IMR-90 (cell line): ENCODE data around the gene LIMCH1. TPM values are rescaled to one million over a fixed set of nuclear protein-coding genes. Genes with fewer than 3 reads are reported as not detected.

Source experiments
- ATAC-seq: fragments of 200-7000 bp; cut with Tn5 transposase; 2 replicates; pipeline ENCODE4 v1.9.1; 2020; ENCODE audit warnings: low read depth, mild to moderate bottlenecking, moderate library complexity
- BruUV-seq: library from RNA; stranded (reverse); fragments of 400-500 nt; replicated peaks from 2 replicates; lab custom pipeline; 2021; lab: Mats Ljungman, UMichigan
- CTCF ChIA-PET: fragments of 300-600 bp; formaldehyde crosslinking; extraction: SDS; loops from one replicate; lab custom pipeline; 2021; ENCODE audit warnings: antibody characterized with exemption; lab: Yijun Ruan, JAX
- POLR2A ChIA-PET: fragments of 300-600 bp; sonication (Branson Sonifier 250); formaldehyde crosslinking; loops from one replicate; lab custom pipeline; 2022; ENCODE audit warnings: antibody characterized with exemption; ENCODE audit not compliant: unreplicated experiment; lab: Charles Lee
- DNase-seq: peaks from one replicate; pipeline ENCODE4 v3.0.0; 2013
- H2AFZ ChIP-seq: replicated peaks from 2 replicates; pipeline ENCODE3; 2013; ENCODE audit warnings: low read length, mild to moderate bottlenecking; ENCODE audit not compliant: poor library complexity
- H2AK5ac ChIP-seq: 2 replicates; pipeline ENCODE4 v1.6.1; 2013; ENCODE audit warnings: low read depth, low read length, inconsistent platforms
- H2AK9ac ChIP-seq: replicated peaks from 2 replicates; pipeline ENCODE3; 2013; ENCODE audit warnings: mild to moderate bottlenecking, low read depth, low read length, moderate library complexity; ENCODE audit not compliant: poor library complexity
- H2BK120ac ChIP-seq: 2 replicates; pipeline ENCODE4 v1.6.1; 2013; ENCODE audit warnings: low read depth, low read length, inconsistent platforms
- H2BK15ac ChIP-seq: 3 replicates; pipeline ENCODE4 v1.6.1; 2013; ENCODE audit warnings: low read depth, low read length, inconsistent platforms
- H2BK20ac ChIP-seq: 2 replicates; pipeline ENCODE4 v1.6.1; 2013; ENCODE audit warnings: low read depth, mild to moderate bottlenecking, inconsistent platforms, low read length, moderate library complexity
- H2BK5ac ChIP-seq: 2 replicates; pipeline ENCODE4 v1.6.1; 2013; ENCODE audit warnings: mild to moderate bottlenecking, low read depth, low read length, inconsistent platforms; ENCODE audit not compliant: poor library complexity, severe bottlenecking
- H3K14ac ChIP-seq: replicated peaks from 2 replicates; pipeline ENCODE4 v1.6.1; 2013; ENCODE audit warnings: low read depth, low read length, inconsistent platforms
- H3K18ac ChIP-seq: 2 replicates; pipeline ENCODE4 v1.6.1; 2013; ENCODE audit warnings: low read depth, low read length, control low read depth
- H3K23ac ChIP-seq: 2 replicates; pipeline ENCODE4 v1.6.1; 2013; ENCODE audit warnings: low read depth, low read length, inconsistent platforms
- H3K27ac ChIP-seq: 2 replicates; pipeline ENCODE4 v1.5.1; 2013; ENCODE audit warnings: mild to moderate bottlenecking, control low read depth, low read length; ENCODE audit not compliant: insufficient read depth
- H3K27me3 ChIP-seq: 2 replicates; pipeline ENCODE4 v1.6.1; 2013; ENCODE audit warnings: low read length; ENCODE audit not compliant: control insufficient read depth, insufficient read depth
- H3K36me3 ChIP-seq: 2 replicates; pipeline ENCODE4 v1.6.1; 2013; ENCODE audit warnings: low read length, mixed read lengths; ENCODE audit not compliant: control insufficient read depth, insufficient read depth
- H3K4ac ChIP-seq: 2 replicates; pipeline ENCODE4 v1.6.1; 2013; ENCODE audit warnings: low read depth, low read length, inconsistent platforms
- H3K4me1 ChIP-seq: 2 replicates; pipeline ENCODE4 v1.6.1; 2013; ENCODE audit warnings: low read length, mixed read lengths; ENCODE audit not compliant: control insufficient read depth, insufficient read depth
- H3K4me2 ChIP-seq: 2 replicates; pipeline ENCODE4 v1.6.1; 2013; ENCODE audit warnings: low read depth, mild to moderate bottlenecking, control low read depth, low read length, moderate library complexity
- H3K4me3 ChIP-seq: 2 replicates; pipeline ENCODE4 v1.5.1; 2013; ENCODE audit warnings: low read depth, mild to moderate bottlenecking, control low read depth, low read length, moderate library complexity; ENCODE audit not compliant: insufficient read depth
- H3K56ac ChIP-seq: 2 replicates; pipeline ENCODE4 v1.6.1; 2013; ENCODE audit warnings: low read length, inconsistent platforms; ENCODE audit not compliant: insufficient read depth; ENCODE audit errors: extremely low read depth
- H3K79me1 ChIP-seq, 2 experiments: 2 replicates each; pipeline ENCODE4 v1.6.1; 2013; ENCODE audit warnings: low read length in 2 of 2, inconsistent platforms in 1 of 2, low read depth in 1 of 2
- H3K9ac ChIP-seq: 2 replicates; pipeline ENCODE4 v1.6.1; 2013; ENCODE audit warnings: low read depth, low read length, control low read depth
- H3K9me1 ChIP-seq: 2 replicates; pipeline ENCODE4 v1.6.1; 2013; ENCODE audit warnings: low read length, inconsistent platforms; ENCODE audit not compliant: insufficient read depth
- H3K9me3 ChIP-seq: 2 replicates; pipeline ENCODE4 v1.6.1; 2013; ENCODE audit warnings: low read length; ENCODE audit not compliant: control insufficient read depth, insufficient read depth
- H4K20me1 ChIP-seq: 2 replicates; pipeline ENCODE4 v1.6.1; 2013; ENCODE audit warnings: low read length, inconsistent platforms; ENCODE audit not compliant: insufficient read depth
- H4K5ac ChIP-seq: 2 replicates; pipeline ENCODE4 v1.6.1; 2013; ENCODE audit warnings: mild to moderate bottlenecking, low read depth, low read length, control low read depth
- H4K8ac ChIP-seq, 2 experiments: 2 replicates each; pipeline ENCODE4 v1.6.1; 2013; ENCODE audit warnings: low read depth in 2 of 2, low read length in 2 of 2, control low read depth in 1 of 2, inconsistent platforms in 1 of 2
- H4K91ac ChIP-seq: 2 replicates; pipeline ENCODE4 v1.6.1; 2013; ENCODE audit warnings: low read depth, low read length, inconsistent platforms; ENCODE audit not compliant: insufficient read depth
- BHLHE40 ChIP-seq: fragments of 150-350 bp; IDR thresholded peaks from 2 replicates; pipeline ENCODE4 v1.6.1; 2016; ENCODE audit warnings: mild to moderate bottlenecking, low read depth, low read length
- CEBPB ChIP-seq: IDR thresholded peaks from 2 replicates; pipeline ENCODE4 v1.6.1; 2012; ENCODE audit warnings: low read depth, low read length, improper control_type of control experiment
- CHD1 ChIP-seq: IDR thresholded peaks from 2 replicates; pipeline ENCODE4 v1.6.1; 2012; ENCODE audit warnings: low read depth, low read length, improper control_type of control experiment
- CTCF ChIP-seq: conservative IDR thresholded peaks from 2 replicates; pipeline ENCODE4 v1.5.1; 2012; ENCODE audit warnings: mild to moderate bottlenecking, low read depth, low read length, improper control_type of control experiment
- ELK1 ChIP-seq: fragments of 150-350 bp; IDR thresholded peaks from 2 replicates; pipeline ENCODE4 v1.6.1; 2016; ENCODE audit warnings: low read depth, mild to moderate bottlenecking, low read length, moderate library complexity, borderline replicate concordance
- FOS ChIP-seq: fragments of 150-350 bp; IDR thresholded peaks from 2 replicates; pipeline ENCODE4 v1.6.1; 2016; ENCODE audit warnings: low read depth, low read length
- MAFK ChIP-seq: IDR thresholded peaks from 2 replicates; pipeline ENCODE4 v1.6.1; 2012; ENCODE audit warnings: low read depth, low read length, improper control_type of control experiment
- MAZ ChIP-seq: IDR thresholded peaks from 2 replicates; pipeline ENCODE4 v1.6.1; 2012; ENCODE audit warnings: low read depth, mild to moderate bottlenecking, low read length, improper control_type of control experiment, moderate library complexity, borderline replicate concordance
- NFE2L2 ChIP-seq: fragments of 150-350 bp; IDR thresholded peaks from 2 replicates; pipeline ENCODE4 v1.6.1; 2016; ENCODE audit warnings: low read depth, mild to moderate bottlenecking, low read length
- POLR2A ChIP-seq: IDR thresholded peaks from 2 replicates; pipeline ENCODE4 v1.6.1; 2012; ENCODE audit warnings: mild to moderate bottlenecking, low read depth, low read length
- RAD21 ChIP-seq: IDR thresholded peaks from 2 replicates; pipeline ENCODE4 v1.6.1; 2012; ENCODE audit warnings: low read length, improper control_type of control experiment
- RCOR1 ChIP-seq: IDR thresholded peaks from 2 replicates; pipeline ENCODE4 v1.6.1; 2012; ENCODE audit warnings: mild to moderate bottlenecking, low read length, improper control_type of control experiment; ENCODE audit not compliant: insufficient replicate concordance
- RFX5 ChIP-seq: IDR thresholded peaks from 2 replicates; pipeline ENCODE4 v1.8.0; 2012; ENCODE audit warnings: low read depth, mild to moderate bottlenecking, low read length, moderate library complexity
- SMC3 ChIP-seq: fragments of 150-350 bp; IDR thresholded peaks from 2 replicates; pipeline ENCODE4 v1.6.1; 2016; ENCODE audit warnings: low read depth, mild to moderate bottlenecking, antibody characterized with exemption, low read length, moderate library complexity
- USF2 ChIP-seq: fragments of 150-350 bp; IDR thresholded peaks from 2 replicates; pipeline ENCODE4 v1.6.1; 2017; ENCODE audit warnings: mild to moderate bottlenecking, antibody characterized with exemption, low read length, low read depth
- WGBS, 2 experiments: methylation state at CpG; one replicate each; pipeline versions ENCODE4 v1.1.5 to v1.1.7; 2013; ENCODE audit warnings: missing lambda C conversion rate in 2 of 2; ENCODE audit not compliant: insufficient read length in 1 of 2; ENCODE audit errors: extremely low coverage in 2 of 2; 5-methylcytosine and 5-hydroxymethylcytosine counted together
- dilution Hi-C: fragments of 300-500 bp; cut with HindIII; formaldehyde crosslinking; loops from one replicate; pipeline ENCODE4 v1.14.3; 2018; ENCODE audit warnings: low sequenced_read_pairs; ENCODE audit not compliant: unreplicated experiment
- in situ Hi-C: fragments of 300-500 bp; cut with MboI; formaldehyde crosslinking; loops from 3 replicates; pipeline ENCODE4 v1.14.3; 2019; ENCODE audit warnings: low sequenced_read_pairs, inconsistent platforms, mixed read lengths
- intact Hi-C: fragments of 100-400 bp; cut with micrococcal nuclease; formaldehyde crosslinking; loops from 2 replicates; pipeline ENCODE4 v1.10.0; 2022
- polyA plus RNA-seq, 3 experiments: library from polyadenylated mRNA; depleted of rRNA; stranded (reverse); fragments of >200 nt; gene quantifications; 2 replicates each; pipeline ENCODE4 v1.2.3, GENCODE V29; 2012; ENCODE audit warnings: low replicate concordance in 1 of 3
- total RNA-seq: library from RNA; depleted of rRNA; stranded (reverse); fragments of >200 nt; gene quantifications from 2 replicates; pipeline ENCODE4 v1.2.3, GENCODE V29; 2012

The LIMCH1 gene
- total and polyA plus RNA-seq, 2 of the 4 experiments (the other 2 are of a cell fraction) = 0.89 to 2.9 TPM

GRCh38 chr4:41579526-41579925 lies 41.6 kb downstream of the LIMCH1 start:
- POLR2A ChIA-PET = no interaction called here
- H2BK20ac ChIP-seq = no peak overlapping the region
- TF ChIP-seq RFX5 = no peak
- TF ChIP-seq RCOR1 = no peak
- no peak for TF ChIP-seq MAFK
- no peak for TF ChIP-seq CTCF
- TF ChIP-seq USF2 = no peak
- no peak for TF ChIP-seq POLR2A
- no peak for TF ChIP-seq CHD1
- no peak for TF ChIP-seq NFE2L2
- TF ChIP-seq SMC3 = no peak
- TF ChIP-seq RAD21 = no peak
- no peak for TF ChIP-seq CEBPB
- TF ChIP-seq BHLHE40 = no peak
- no peak for TF ChIP-seq FOS
- no peak for TF ChIP-seq ELK1
- no peak for TF ChIP-seq MAZ
- no peaks in the 10 kb centered on the region for H4K20me1 ChIP-seq
- H2AK5ac ChIP-seq = no peak overlapping the region
- H2BK5ac ChIP-seq = no peak overlapping the region
- no peak overlapping the region for H4K5ac ChIP-seq
- H4K91ac ChIP-seq = no peak overlapping the region
- no peak for DNase-seq
- no peaks in the 10 kb centered on the region for H3K36me3 ChIP-seq
- no peaks in the 10 kb centered on the region for H3K9me3 ChIP-seq
- no peak overlapping the region for H3K4me2 ChIP-seq
- no peaks in the 10 kb centered on the region for H3K4me1 ChIP-seq
- no peak overlapping the region for H3K18ac ChIP-seq
- H3K4me3 ChIP-seq = no peak overlapping the region
- no peak overlapping the region for H2AK9ac ChIP-seq
- no peak overlapping the region for H2BK15ac ChIP-seq
- no peak overlapping the region for H3K14ac ChIP-seq
- no peak overlapping the region for H3K56ac ChIP-seq
- 80% methylated on average over 1 of the region's 5 CpGs; no CpG with 5 or more reads in 1 of the 2 experiments for WGBS, 2 experiments
- no peak overlapping the region; a peak in 1 of 4 replicates for H4K8ac ChIP-seq
- H2AFZ ChIP-seq = no peak overlapping the region
- H3K79me1 ChIP-seq = no peaks in the 10 kb centered on the region
- no peak overlapping the region for H3K4ac ChIP-seq
- BruUV-seq = no TSS peak
- in situ Hi-C loops (no loop called here), dilution Hi-C loops (no loop called here), intact Hi-C loops (no loop called here)
- CTCF ChIA-PET = no interaction called here
- H3K23ac ChIP-seq = no peak overlapping the region
- no peak overlapping the region for H2BK120ac ChIP-seq
- no peaks in the 10 kb centered on the region; the same call in 1 of the 2 replicates for H3K9me1 ChIP-seq
- ATAC-seq = no peak
- H3K9ac ChIP-seq = no peak overlapping the region
- no peak overlapping the region for H3K27ac ChIP-seq
- no peaks in the 10 kb centered on the region; the same call in 1 of the 2 replicates for H3K27me3 ChIP-seq
